Panc1 (cell line): ENCODE data around the gene CIAO3. TPM values are rescaled to one million over a fixed set of nuclear protein-coding genes. Genes with fewer than 3 reads are reported as not detected.

ENCODE experiments used
- ATAC-seq: fragments of 200-7000 bp; cut with Tn5 transposase; 2 replicates; pipeline ENCODE4 v1.9.1; 2020; ENCODE audit warnings: mild to moderate bottlenecking, moderate library complexity
- Bru-seq: library from RNA; stranded (reverse); fragments of 400-500 nt; gene quantifications from one replicate; lab custom pipeline; 2021; lab: Mats Ljungman, UMichigan
- BruChase-seq, 2 experiments: library from RNA; stranded (reverse); fragments of 400-500 nt; gene quantifications; one replicate each; lab custom pipeline; 2021; lab: Mats Ljungman, UMichigan
- BruUV-seq: library from RNA; stranded (reverse); fragments of 400-500 nt; replicated peaks from 2 replicates; lab custom pipeline; 2021; lab: Mats Ljungman, UMichigan
- CTCF ChIA-PET: fragments of 300-600 bp; sonication (Branson Sonifier 250); formaldehyde crosslinking; loops from one replicate; lab custom pipeline; 2022; ENCODE audit warnings: antibody characterized with exemption; lab: Charles Lee
- POLR2A ChIA-PET: fragments of 300-600 bp; sonication (Branson Sonifier 250); formaldehyde crosslinking; loops from one replicate; lab custom pipeline; 2022; ENCODE audit warnings: antibody characterized with exemption; lab: Charles Lee
- DNase-seq: peaks from one replicate; pipeline ENCODE4 v3.0.0-alpha.2; 2010; ENCODE audit warnings: low read depth, low spot score
- H3K27ac ChIP-seq: 2 replicates; pipeline ENCODE4 v1.5.1; 2011; ENCODE audit warnings: mild to moderate bottlenecking, low read length, inconsistent platforms
- H3K27me3 ChIP-seq: fragments of 200-500 bp; sonication (Bioruptor generic); 2 replicates; pipeline ENCODE4 v1.6.0; 2014; ENCODE audit warnings: low read length, inconsistent platforms; ENCODE audit not compliant: control insufficient read depth, insufficient read depth
- H3K36me3 ChIP-seq: fragments of 200-500 bp; sonication (Bioruptor generic); 2 replicates; pipeline ENCODE4 v1.5.1; 2014; ENCODE audit warnings: inconsistent platforms, mild to moderate bottlenecking, low read length, moderate library complexity; ENCODE audit not compliant: control insufficient read depth, insufficient read depth
- H3K4me1 ChIP-seq: 2 replicates; pipeline ENCODE4 v1.5.1; 2011; ENCODE audit warnings: inconsistent platforms, mild to moderate bottlenecking, low read length, moderate library complexity; ENCODE audit not compliant: control insufficient read depth, insufficient read depth
- H3K4me3 ChIP-seq, 2 experiments: 2 replicates each; pipeline ENCODE4 v1.5.1; 2011 to 2012; ENCODE audit warnings: low read depth in 2 of 2, low read length in 2 of 2, mild to moderate bottlenecking in 2 of 2, inconsistent platforms in 1 of 2, moderate library complexity in 1 of 2
- H3K9me3 ChIP-seq: fragments of 200-500 bp; sonication (Bioruptor generic); 2 replicates; pipeline ENCODE4 v1.5.1; 2014; ENCODE audit warnings: low read depth, mild to moderate bottlenecking, inconsistent platforms, low read length, moderate library complexity; ENCODE audit not compliant: control insufficient read depth, insufficient read depth
- CTCF ChIP-seq: fragments of 450-650 bp; IDR thresholded peaks from 2 replicates; pipeline ENCODE4 v1.5.1; 2017; ENCODE audit warnings: mild to moderate bottlenecking
- POLR2AphosphoS5 ChIP-seq: IDR thresholded peaks from 2 replicates; pipeline ENCODE4 v1.6.1; 2012; ENCODE audit warnings: mild to moderate bottlenecking, low read depth, low read length, moderate library complexity
- SIN3A ChIP-seq: IDR thresholded peaks from 2 replicates; pipeline ENCODE4 v1.6.1; 2012; ENCODE audit warnings: low read depth, mild to moderate bottlenecking, low read length, moderate library complexity, borderline replicate concordance; ENCODE audit not compliant: insufficient read depth
- TCF7L2 ChIP-seq: IDR thresholded peaks from 2 replicates; pipeline ENCODE4 v1.6.1; 2011; ENCODE audit warnings: mild to moderate bottlenecking, low read depth, low read length, inconsistent platforms
- in situ Hi-C: cut with HindIII; loops from 2 replicates; pipeline ENCODE4 v1.10.0; 2016; ENCODE audit warnings: low sequenced_read_pairs, low pct_unique_long_range_greater_than_20kb
- intact Hi-C: fragments of 100-400 bp; cut with micrococcal nuclease; formaldehyde crosslinking; loops from one replicate; pipeline ENCODE4 v1.10.0; 2022; ENCODE audit not compliant: unreplicated experiment
- long read RNA-seq: library from polyadenylated mRNA; unstranded; transcript quantifications from one replicate; pipeline ENCODE4 v2.0.0, GENCODE V29; 2021; ENCODE audit not compliant: unreplicated experiment
- polyA plus RNA-seq: library from polyadenylated mRNA; unstranded; fragments of >200 nt; gene quantifications from one replicate; pipeline ENCODE4 v1.2.1, GENCODE V29; 2012; ENCODE audit warnings: missing spikeins; ENCODE audit not compliant: insufficient read length
- total RNA-seq: library from RNA; stranded (reverse); gene quantifications from one replicate; pipeline ENCODE4 v1.2.1, GENCODE V29; 2021; ENCODE audit not compliant: unreplicated experiment
- TF ChIP-seq, protein P1 (sequence below), 2 experiments: IDR thresholded peaks; 2 replicates each; pipeline ENCODE4 v1.6.1; 2011 to 2012; ENCODE audit warnings: low read depth in 2 of 2, control low read depth in 1 of 2, low read length in 1 of 2, mild to moderate bottlenecking in 1 of 2, moderate library complexity in 1 of 2; ENCODE audit not compliant: insufficient read depth in 1 of 2

Gene CIAO3
- total RNA-seq = 34.0 TPM
- polyA plus RNA-seq = 34.4 TPM
- Bru-seq, nascent RNA = percentile 51 among the genes with signal in this experiment
- BruChase-seq, experiment 1, labeled RNA remaining after a 2-hour chase = percentile 59 among the genes with signal in this experiment
- percentile 63 among the genes with signal in this experiment for BruChase-seq, experiment 2, labeled RNA remaining after a 6-hour chase
- long read RNA-seq, transcript CIAO3-201 (11 exons, 2,112 nt) = major isoform, 35 of 51 reads
- long read RNA-seq, partial matches to known transcripts = 7 of 51 reads
- long read RNA-seq, other reads (novel, unspliced or antisense) = 4 of 51 reads

DNA sequence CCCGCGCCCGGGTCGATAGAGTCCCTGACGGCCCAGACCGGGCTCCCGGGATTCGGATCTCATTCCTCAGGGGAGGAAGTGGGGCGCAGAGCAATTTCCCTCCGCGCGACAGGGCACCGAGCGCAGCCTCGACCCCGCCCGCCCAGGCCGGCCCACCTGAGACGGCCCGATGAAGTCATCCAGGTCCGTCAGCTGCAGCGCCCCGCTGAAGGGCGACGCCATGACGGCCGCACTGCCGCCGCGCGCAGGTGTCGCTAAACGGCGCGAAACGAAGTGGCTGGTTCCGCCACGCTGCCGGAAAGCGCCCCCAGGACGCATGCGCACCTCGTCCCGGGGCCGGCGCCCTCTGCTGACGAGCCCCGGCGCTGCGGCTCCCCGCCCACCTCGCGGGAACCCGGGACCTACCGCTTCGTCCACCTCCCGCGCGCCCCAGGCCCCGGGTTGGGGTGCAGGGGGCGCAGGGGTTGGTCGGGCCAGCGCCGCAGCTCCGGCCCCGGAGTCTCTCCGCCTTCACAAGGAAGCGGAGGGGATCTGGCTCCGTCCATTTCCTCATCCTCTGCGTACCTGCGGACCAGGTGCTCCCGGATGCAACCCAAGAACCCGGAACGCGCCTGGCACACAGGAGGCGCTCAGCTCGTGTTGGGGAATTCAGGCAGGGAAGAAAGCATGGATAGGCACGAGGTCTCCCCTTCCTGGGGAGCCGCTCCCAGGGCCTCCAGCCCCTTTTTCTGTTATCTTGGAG, at the start of gene CIAO3:
Gene CIAO3 (minus strand): TSS at position 234 of the 742 bp plus-strand sequence. CDS start 12 bp downstream, at position 222.
- H3K9me3 ChIP-seq = no peaks in the 10 kb centered on the region
- in situ Hi-C loops (no loop called here), intact Hi-C loops (loop anchor here (5.0 kb wide), 1 partner anchor 46 kb away; the partner anchor contains the start of genes CHTF18 and RPUSD1)
- TF ChIP-seq SIN3A (peak; percentile 66; the same call in 1 of the 2 replicates), POLR2AphosphoS5 (peak; percentile 86), CTCF (peak; percentile 98), TCF7L2 (no peak)
- TF ChIP-seq, protein P1, sequence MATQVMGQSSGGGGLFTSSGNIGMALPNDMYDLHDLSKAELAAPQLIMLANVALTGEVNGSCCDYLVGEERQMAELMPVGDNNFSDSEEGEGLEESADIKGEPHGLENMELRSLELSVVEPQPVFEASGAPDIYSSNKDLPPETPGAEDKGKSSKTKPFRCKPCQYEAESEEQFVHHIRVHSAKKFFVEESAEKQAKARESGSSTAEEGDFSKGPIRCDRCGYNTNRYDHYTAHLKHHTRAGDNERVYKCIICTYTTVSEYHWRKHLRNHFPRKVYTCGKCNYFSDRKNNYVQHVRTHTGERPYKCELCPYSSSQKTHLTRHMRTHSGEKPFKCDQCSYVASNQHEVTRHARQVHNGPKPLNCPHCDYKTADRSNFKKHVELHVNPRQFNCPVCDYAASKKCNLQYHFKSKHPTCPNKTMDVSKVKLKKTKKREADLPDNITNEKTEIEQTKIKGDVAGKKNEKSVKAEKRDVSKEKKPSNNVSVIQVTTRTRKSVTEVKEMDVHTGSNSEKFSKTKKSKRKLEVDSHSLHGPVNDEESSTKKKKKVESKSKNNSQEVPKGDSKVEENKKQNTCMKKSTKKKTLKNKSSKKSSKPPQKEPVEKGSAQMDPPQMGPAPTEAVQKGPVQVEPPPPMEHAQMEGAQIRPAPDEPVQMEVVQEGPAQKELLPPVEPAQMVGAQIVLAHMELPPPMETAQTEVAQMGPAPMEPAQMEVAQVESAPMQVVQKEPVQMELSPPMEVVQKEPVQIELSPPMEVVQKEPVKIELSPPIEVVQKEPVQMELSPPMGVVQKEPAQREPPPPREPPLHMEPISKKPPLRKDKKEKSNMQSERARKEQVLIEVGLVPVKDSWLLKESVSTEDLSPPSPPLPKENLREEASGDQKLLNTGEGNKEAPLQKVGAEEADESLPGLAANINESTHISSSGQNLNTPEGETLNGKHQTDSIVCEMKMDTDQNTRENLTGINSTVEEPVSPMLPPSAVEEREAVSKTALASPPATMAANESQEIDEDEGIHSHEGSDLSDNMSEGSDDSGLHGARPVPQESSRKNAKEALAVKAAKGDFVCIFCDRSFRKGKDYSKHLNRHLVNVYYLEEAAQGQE (IDR thresholded peaks at IDR 0.05; ENCODE audit: insufficient read depth in 1 of 2, low read depth in 2 of 2, low read length in 1 of 2) = peak in 1 of 2 experiments; percentile 75; a peak in 1 of 4 replicates
- no TSS peak for BruUV-seq
- peak within 1 kb of the TSS; percentile 66 to 89 for H3K4me3 ChIP-seq
- CTCF ChIA-PET = interaction anchor here (0.5 to 0.9 kb wide), 3 partner anchors 20 to 66 kb away, joined by 3 to 5 read pairs (median 4); no protein-coding TSS in a partner anchor
- H3K27ac ChIP-seq = peak within 1 kb of the TSS; percentile 83
- ATAC-seq = peak; percentile 89
- H3K36me3 ChIP-seq = peaks cover 5% of the 10 kb centered on the region
- POLR2A ChIA-PET = no interaction called here
- peaks cover 8% of the 10 kb centered on the region; the same call in 1 of the 2 replicates for H3K4me1 ChIP-seq
- no peaks in the 10 kb centered on the region for H3K27me3 ChIP-seq
- no peak for DNase-seq

GRCh38 chr16:790086-790485, 49.3 kb upstream of the CIAO3 start:
- ChIA-PET POLR2A (no interaction called here), CTCF (no interaction called here)
- Histone ChIP-seq H3K27me3 (no peaks in the 10 kb centered on the region), H3K9me3 (no peaks in the 10 kb centered on the region), H3K4me3 (no peak overlapping the region), H3K27ac (no peak overlapping the region), H3K36me3 (peaks cover 5% of the 10 kb centered on the region), H3K4me1 (peaks cover 9% of the 10 kb centered on the region)
- TF ChIP-seq POLR2AphosphoS5 (no peak), CTCF (no peak), SIN3A (no peak), TCF7L2 (no peak)
- TF ChIP-seq, protein P1 (IDR thresholded peaks at IDR 0.05; ENCODE audit: insufficient read depth in 1 of 2, low read depth in 2 of 2, low read length in 1 of 2) = no peak
- DNase-seq (no peak), ATAC-seq (no peak)
- intact Hi-C loops (no loop called here), in situ Hi-C loops (no loop called here)
- BruUV-seq = no TSS peak
